Measurements from ENCODE around the gene ARAP2. TPM values are rescaled to one million over a fixed set of nuclear protein-coding genes. Genes with fewer than 3 reads are reported as not detected.

Gene ARAP2
- total RNA-seq, 1 donor from 2014 or later = 52.8 TPM

- no peak for TF ChIP-seq CTCF (IDR thresholded peaks at IDR 0.05)
- TF ChIP-seq POLR2A (IDR thresholded peaks at IDR 0.05) = no peak
- no peak for TF ChIP-seq POLR2AphosphoS5 (IDR thresholded peaks at IDR 0.05; ENCODE audit: insufficient read depth in 1 of 2, low read depth in 1 of 2)
- H3K4me1 ChIP-seq = no peaks in the 10 kb centered on the region
- no peaks in the 10 kb centered on the region for H3K27me3 ChIP-seq
- no peak overlapping the region for H3K27ac ChIP-seq
- no peak for DNase-seq (ENCODE audit: extremely low spot score in 2 of 2)
- H3K9me3 ChIP-seq = no peaks in the 10 kb centered on the region
- H3K36me3 ChIP-seq = peaks cover 0 to under 1% of the 10 kb centered on the region in 2 donors
- H3K4me3 ChIP-seq = no peak overlapping the region
- intact Hi-C loops (cut with DNase I) = no loop called here
Observed at GRCh38 chr4:36198068-36198808, 46.1 kb downstream of the ARAP2 start.

- intact Hi-C loops (cut with DNase I) = no loop called here
- DNase-seq (ENCODE audit: extremely low spot score in 2 of 2) = no peak
- Histone ChIP-seq H3K27ac (no peak overlapping the region), H3K9me3 (no peaks in the 10 kb centered on the region), H3K36me3 (peaks cover 0 to 8% of the 10 kb centered on the region in 2 donors), H3K27me3 (no peaks in the 10 kb centered on the region), H3K4me1 (no peaks in the 10 kb centered on the region), H3K4me3 (no peak overlapping the region)
- TF ChIP-seq CTCF (IDR thresholded peaks at IDR 0.05) (no peak), POLR2A (IDR thresholded peaks at IDR 0.05) (no peak), POLR2AphosphoS5 (IDR thresholded peaks at IDR 0.05; ENCODE audit: insufficient read depth in 1 of 2, low read depth in 1 of 2) (no peak)
Observed at GRCh38 chr4:36197501-36197900, 46.8 kb downstream of the ARAP2 start.

GRCh38 chr4:36196145-36196913 is 48.0 kb downstream of the ARAP2 start:
- no peak overlapping the region for H3K4me3 ChIP-seq
- intact Hi-C loops (cut with DNase I) = no loop called here
- H3K27ac ChIP-seq = no peak overlapping the region
- DNase-seq (ENCODE audit: extremely low spot score in 2 of 2) = no peak
- no peaks in the 10 kb centered on the region for H3K9me3 ChIP-seq
- H3K27me3 ChIP-seq = no peaks in the 10 kb centered on the region
- no peaks in the 10 kb centered on the region for H3K4me1 ChIP-seq
- TF ChIP-seq POLR2A (IDR thresholded peaks at IDR 0.05) (no peak), CTCF (IDR thresholded peaks at IDR 0.05) (no peak), POLR2AphosphoS5 (IDR thresholded peaks at IDR 0.05; ENCODE audit: insufficient read depth in 1 of 2, low read depth in 1 of 2) (no peak)
- peaks cover 0 to 9% of the 10 kb centered on the region in 2 donors for H3K36me3 ChIP-seq

GRCh38 chr4:36192922-36193321 is 51.4 kb downstream of the ARAP2 start:
- Histone ChIP-seq H3K4me3 (no peak overlapping the region), H3K4me1 (no peaks in the 10 kb centered on the region), H3K9me3 (no peaks in the 10 kb centered on the region), H3K27ac (no peak overlapping the region), H3K27me3 (no peaks in the 10 kb centered on the region), H3K36me3 (peaks cover 0 to 9% of the 10 kb centered on the region in 2 donors)
- intact Hi-C loops (cut with DNase I) = no loop called here
- no peak for TF ChIP-seq CTCF (IDR thresholded peaks at IDR 0.05)
- no peak for TF ChIP-seq POLR2A (IDR thresholded peaks at IDR 0.05)
- no peak for TF ChIP-seq POLR2AphosphoS5 (IDR thresholded peaks at IDR 0.05; ENCODE audit: insufficient read depth in 1 of 2, low read depth in 1 of 2)
- no peak for DNase-seq (ENCODE audit: extremely low spot score in 2 of 2)
